DOHH2 (cell line): ENCODE data around the gene FHOD3.

Source experiments
- EZH2phosphoT487 ChIP-seq: fragments of 200-600 bp; sonication (generic); IDR thresholded peaks from 2 replicates; pipeline ENCODE4 v1.6.1; 2017; ENCODE audit warnings: borderline replicate concordance, mild to moderate bottlenecking, antibody characterized with exemption, low read length, moderate library complexity, mixed read lengths
- TF ChIP-seq, protein P1 (sequence below): fragments of 200-600 bp; sonication (generic); IDR thresholded peaks from one replicate; pipeline ENCODE4 v1.5.1; 2014; ENCODE audit warnings: antibody characterized with exemption, mild to moderate bottlenecking, low read depth, low read length; ENCODE audit not compliant: poor library complexity, severe bottlenecking

DNA sequence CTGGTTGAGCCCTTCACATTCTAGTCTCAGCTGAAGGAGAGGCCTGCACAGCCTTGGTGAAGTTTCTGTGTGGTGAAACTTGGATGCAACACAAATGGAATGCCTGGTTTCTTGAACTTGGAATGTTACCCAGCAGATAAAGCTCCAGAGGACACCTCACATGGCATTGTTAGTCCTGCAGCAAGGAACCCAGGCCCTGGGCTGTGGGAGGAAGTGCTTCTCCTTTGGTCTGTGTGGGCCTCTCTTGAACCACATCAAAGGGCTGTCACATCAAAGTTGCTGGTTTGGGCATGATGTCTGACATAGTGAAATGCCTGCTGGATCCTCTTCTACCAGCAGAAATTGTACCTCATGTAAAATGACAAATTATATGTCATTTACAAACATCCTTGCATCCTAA is 198.5 kb downstream of the FHOD3 start:
- TF ChIP-seq, protein P1, sequence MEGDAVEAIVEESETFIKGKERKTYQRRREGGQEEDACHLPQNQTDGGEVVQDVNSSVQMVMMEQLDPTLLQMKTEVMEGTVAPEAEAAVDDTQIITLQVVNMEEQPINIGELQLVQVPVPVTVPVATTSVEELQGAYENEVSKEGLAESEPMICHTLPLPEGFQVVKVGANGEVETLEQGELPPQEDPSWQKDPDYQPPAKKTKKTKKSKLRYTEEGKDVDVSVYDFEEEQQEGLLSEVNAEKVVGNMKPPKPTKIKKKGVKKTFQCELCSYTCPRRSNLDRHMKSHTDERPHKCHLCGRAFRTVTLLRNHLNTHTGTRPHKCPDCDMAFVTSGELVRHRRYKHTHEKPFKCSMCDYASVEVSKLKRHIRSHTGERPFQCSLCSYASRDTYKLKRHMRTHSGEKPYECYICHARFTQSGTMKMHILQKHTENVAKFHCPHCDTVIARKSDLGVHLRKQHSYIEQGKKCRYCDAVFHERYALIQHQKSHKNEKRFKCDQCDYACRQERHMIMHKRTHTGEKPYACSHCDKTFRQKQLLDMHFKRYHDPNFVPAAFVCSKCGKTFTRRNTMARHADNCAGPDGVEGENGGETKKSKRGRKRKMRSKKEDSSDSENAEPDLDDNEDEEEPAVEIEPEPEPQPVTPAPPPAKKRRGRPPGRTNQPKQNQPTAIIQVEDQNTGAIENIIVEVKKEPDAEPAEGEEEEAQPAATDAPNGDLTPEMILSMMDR = no peak
- no peak for TF ChIP-seq EZH2phosphoT487
